AG04449 (cell line): ENCODE measurements around the gene AHNAK.

Experiments used
- CTCF ChIA-PET: fragments of 350-600 bp; formaldehyde crosslinking; extraction: SDS; loops from one replicate; lab custom pipeline; 2021; ENCODE audit warnings: antibody characterized with exemption; lab: Yijun Ruan, JAX
- POLR2A ChIA-PET: fragments of 400-600, 350-600 bp; formaldehyde crosslinking; extraction: SDS; loops from one replicate; lab custom pipeline; 2020; ENCODE audit warnings: antibody characterized with exemption, inconsistent platforms; lab: Yijun Ruan, JAX
- DNase-seq: peaks from one replicate; pipeline ENCODE4 v3.0.0-alpha.2; 2010; ENCODE audit warnings: low read depth, low spot score
- H3K4me3 ChIP-seq: 2 replicates; pipeline ENCODE4 v1.5.1; 2011; ENCODE audit warnings: low read depth, mild to moderate bottlenecking, control low read depth, low read length
- CTCF ChIP-seq: IDR thresholded peaks from one replicate; pipeline ENCODE4 v1.5.1; 2011; ENCODE audit warnings: mild to moderate bottlenecking, moderate library complexity, low read length, control low read depth, inconsistent platforms; ENCODE audit not compliant: insufficient read depth; ENCODE audit errors: missing control alignments

Gene AHNAK

GRCh38 chr11:62544581-62545436 lies 1.8 kb downstream of the AHNAK start:
- H3K4me3 ChIP-seq: peak overlapping the region; percentile 98
- ChIA-PET CTCF (interaction anchor here (1.1 to 16.0 kb wide), 9 partner anchors 11 to 204 kb away, joined by 3 to 320 read pairs (median 9); partner anchors contain the start of genes SCGB1A1 and TUT1), POLR2A (interaction anchor here (0.7 to 4.3 kb wide), 12 partner anchors 9 to 150 kb away, joined by 3 to 77 read pairs (median 7); partner anchors contain the start of genes B3GAT3, EEF1G and TUT1)
- no peak for TF ChIP-seq CTCF
- DNase-seq: no peak

- H3K4me3 ChIP-seq: peak overlapping the region; percentile 98
- DNase-seq: no peak
- POLR2A ChIA-PET: interaction anchor here (1.1 to 4.3 kb wide), 11 partner anchors 10 to 149 kb away, joined by 3 to 77 read pairs (median 8); partner anchors contain the start of genes EEF1G and TUT1
- no peak for TF ChIP-seq CTCF
- CTCF ChIA-PET: interaction anchor here (0.9 to 16.0 kb wide), 23 partner anchors 9 to 203 kb away, joined by 3 to 320 read pairs (median 7); partner anchors contain the start of genes EEF1G, SCGB1A1 and TUT1
These were observed 2.7 kb downstream of the AHNAK start for GRCh38 chr11:62543680-62544444.

GRCh38 chr11:62542750-62543567 lies 3.6 kb downstream of the AHNAK start:
- POLR2A ChIA-PET: interaction anchor here (0.6 to 4.3 kb wide), 13 partner anchors 9 to 298 kb away, joined by 3 to 77 read pairs (median 8); partner anchors contain the start of genes EEF1G and TUT1
- TF ChIP-seq CTCF: peak; percentile 98
- DNase-seq: peak; percentile 28
- CTCF ChIA-PET: interaction anchor here (0.7 to 16.0 kb wide), 42 partner anchors 8 to 884 kb away, joined by 3 to 320 read pairs (median 5); partner anchors contain the start of genes EEF1G, SCGB1A1, TUT1 and ZBTB3
- H3K4me3 ChIP-seq: peak overlapping the region; percentile 98

GRCh38 chr11:62542111-62542745 lies 4.4 kb downstream of the AHNAK start:
- ChIA-PET CTCF (interaction anchor here (0.8 to 16.0 kb wide), 33 partner anchors 8 to 295 kb away, joined by 3 to 320 read pairs (median 6); partner anchors contain the start of genes SCGB1A1, TUT1 and ZBTB3), POLR2A (interaction anchor here (0.8 to 4.3 kb wide), 10 partner anchors 9 to 299 kb away, joined by 3 to 77 read pairs (median 12); partner anchors contain the start of genes EEF1G and TUT1)
- H3K4me3 ChIP-seq: peak overlapping the region; percentile 98
- no peak for TF ChIP-seq CTCF
- DNase-seq: no peak
